HUES64 (cell line): ENCODE data around the gene ADSS2.

Experiments
- H3K27ac ChIP-seq: 2 replicates; pipeline ENCODE4 v1.7.0; 2013; ENCODE audit warnings: low read depth, low read length, inconsistent platforms
- H3K27me3 ChIP-seq: 2 replicates; pipeline ENCODE4 v1.6.1; 2013; ENCODE audit warnings: mild to moderate bottlenecking, low read length; ENCODE audit not compliant: insufficient read depth
- H3K36me3 ChIP-seq: 2 replicates; pipeline ENCODE4 v1.6.1; 2013; ENCODE audit warnings: mild to moderate bottlenecking, low read length; ENCODE audit not compliant: insufficient read depth
- H3K4me1 ChIP-seq: 2 replicates; pipeline ENCODE4 v1.6.1; 2013; ENCODE audit warnings: mild to moderate bottlenecking, low read length, moderate library complexity; ENCODE audit not compliant: insufficient read depth
- H3K4me3 ChIP-seq: 2 replicates; pipeline ENCODE4 v1.5.1; 2013; ENCODE audit warnings: mild to moderate bottlenecking, low read length, moderate library complexity
- H3K9ac ChIP-seq: 2 replicates; pipeline ENCODE4 v1.6.1; 2013; ENCODE audit warnings: mild to moderate bottlenecking, low read depth, low read length
- H3K9me3 ChIP-seq: 2 replicates; pipeline ENCODE4 v1.6.1; 2013; ENCODE audit warnings: low read depth, low read length; ENCODE audit not compliant: insufficient read depth
- WGBS: fragments of 150-250, 120-280 bp; methylation state at CpG from one replicate; pipeline ENCODE4 v1.1.7; 2013; ENCODE audit warnings: missing lambda C conversion rate; 5-methylcytosine and 5-hydroxymethylcytosine counted together

The ADSS2 gene

GRCh38 chr1:244445320-244446181 is 6.2 kb downstream of the ADSS2 start:
- Histone ChIP-seq H3K27me3 (no peaks in the 10 kb centered on the region), H3K27ac (no peak overlapping the region), H3K9ac (no peak overlapping the region), H3K4me3 (no peak overlapping the region), H3K9me3 (no peaks in the 10 kb centered on the region), H3K4me1 (peaks cover 61% of the 10 kb centered on the region), H3K36me3 (peaks cover 23% of the 10 kb centered on the region)
- WGBS: 100% methylated on average over 1 of the region's 2 CpGs

- no peaks in the 10 kb centered on the region for H3K27me3 ChIP-seq
- no peak overlapping the region for H3K4me3 ChIP-seq
- H3K36me3 ChIP-seq: peaks cover 20% of the 10 kb centered on the region
- no peak overlapping the region; the same call in 1 of the 2 replicates for H3K27ac ChIP-seq
- no peak overlapping the region for H3K9ac ChIP-seq
- peaks cover 61% of the 10 kb centered on the region for H3K4me1 ChIP-seq
- 57% methylated on average over 1 of the region's 1 CpG for WGBS
- H3K9me3 ChIP-seq: no peaks in the 10 kb centered on the region
These were observed 6.9 kb downstream of the ADSS2 start for GRCh38 chr1:244444854-244445253.

- WGBS: 100% methylated on average over 2 of the region's 2 CpGs
- no peak overlapping the region for H3K27ac ChIP-seq
- no peaks in the 10 kb centered on the region for H3K27me3 ChIP-seq
- peaks cover 4% of the 10 kb centered on the region for H3K36me3 ChIP-seq
- H3K9ac ChIP-seq: no peak overlapping the region
- peaks cover 46% of the 10 kb centered on the region for H3K4me1 ChIP-seq
- no peak overlapping the region for H3K4me3 ChIP-seq
- no peaks in the 10 kb centered on the region for H3K9me3 ChIP-seq
These were observed 8.9 kb downstream of the ADSS2 start for GRCh38 chr1:244442850-244443249.

- H3K27me3 ChIP-seq: no peaks in the 10 kb centered on the region
- no peaks in the 10 kb centered on the region for H3K9me3 ChIP-seq
- no peak overlapping the region for H3K4me3 ChIP-seq
- peak overlapping the region; percentile 16; the same call in 1 of the 2 replicates for H3K27ac ChIP-seq
- 59% methylated on average over 6 of the region's 8 CpGs for WGBS
- no peak overlapping the region for H3K9ac ChIP-seq
- H3K4me1 ChIP-seq: peaks cover 13% of the 10 kb centered on the region
- H3K36me3 ChIP-seq: peaks cover 36% of the 10 kb centered on the region
These were observed 12.2 kb downstream of the ADSS2 start for GRCh38 chr1:244439391-244440032.

- Histone ChIP-seq H3K27me3 (no peaks in the 10 kb centered on the region), H3K36me3 (peaks cover 54% of the 10 kb centered on the region), H3K4me1 (peaks cover 13% of the 10 kb centered on the region), H3K9me3 (no peaks in the 10 kb centered on the region), H3K27ac (no peak overlapping the region), H3K4me3 (no peak overlapping the region), H3K9ac (no peak overlapping the region)
These were observed 14.6 kb downstream of the ADSS2 start for GRCh38 chr1:244437086-244437468.

GRCh38 chr1:244436336-244437085 is 15.2 kb downstream of the ADSS2 start:
- Histone ChIP-seq H3K9me3 (no peaks in the 10 kb centered on the region), H3K9ac (no peak overlapping the region), H3K36me3 (peaks cover 60% of the 10 kb centered on the region), H3K4me3 (no peak overlapping the region), H3K27me3 (no peaks in the 10 kb centered on the region), H3K4me1 (peaks cover 13% of the 10 kb centered on the region), H3K27ac (no peak overlapping the region)
- WGBS: 94% methylated on average over 6 of the region's 7 CpGs

GRCh38 chr1:244435562-244436205 is 16.0 kb downstream of the ADSS2 start:
- Histone ChIP-seq H3K9me3 (no peaks in the 10 kb centered on the region), H3K27ac (no peak overlapping the region), H3K27me3 (no peaks in the 10 kb centered on the region), H3K4me3 (no peak overlapping the region), H3K36me3 (peaks cover 67% of the 10 kb centered on the region), H3K9ac (no peak overlapping the region), H3K4me1 (peaks cover 13% of the 10 kb centered on the region)
- 93% methylated on average over 6 of the region's 6 CpGs for WGBS

- Histone ChIP-seq H3K9me3 (no peaks in the 10 kb centered on the region), H3K4me3 (no peak overlapping the region), H3K27me3 (no peaks in the 10 kb centered on the region), H3K27ac (no peak overlapping the region), H3K36me3 (peaks cover 64% of the 10 kb centered on the region), H3K9ac (no peak overlapping the region), H3K4me1 (no peaks in the 10 kb centered on the region)
These were observed 20.5 kb downstream of the ADSS2 start for GRCh38 chr1:244431166-244431565.

- WGBS: 100% methylated on average over 2 of the region's 3 CpGs
- no peak overlapping the region for H3K9ac ChIP-seq
These were observed 21.9 kb downstream of the ADSS2 start for GRCh38 chr1:244429818-244430217.

GRCh38 chr1:244427647-244428046 is 24.1 kb downstream of the ADSS2 start:
- H3K27ac ChIP-seq: no peak overlapping the region
- no peaks in the 10 kb centered on the region for H3K9me3 ChIP-seq
- no peak overlapping the region for H3K9ac ChIP-seq
- H3K27me3 ChIP-seq: no peaks in the 10 kb centered on the region
- no peak overlapping the region for H3K4me3 ChIP-seq
- peaks cover 67% of the 10 kb centered on the region for H3K36me3 ChIP-seq
- H3K4me1 ChIP-seq: no peaks in the 10 kb centered on the region

More at GRCh38 chr1:244429818-244430217, 21.9 kb downstream of the ADSS2 start:
- H3K4me1 ChIP-seq: no peaks in the 10 kb centered on the region
- no peak overlapping the region for H3K27ac ChIP-seq
- no peaks in the 10 kb centered on the region for H3K9me3 ChIP-seq
- H3K27me3 ChIP-seq: no peaks in the 10 kb centered on the region
- no peak overlapping the region for H3K4me3 ChIP-seq
- peaks cover 65% of the 10 kb centered on the region for H3K36me3 ChIP-seq
